NCI-H2227 (cell line): ENCODE results near the gene FAM131A.

ENCODE experiments used
- DNase-seq: peaks from one replicate; lab custom pipeline; 2025; ENCODE audit not compliant: unreplicated experiment; lab: John Stamatoyannopoulos, UW

Gene FAM131A

DNA sequence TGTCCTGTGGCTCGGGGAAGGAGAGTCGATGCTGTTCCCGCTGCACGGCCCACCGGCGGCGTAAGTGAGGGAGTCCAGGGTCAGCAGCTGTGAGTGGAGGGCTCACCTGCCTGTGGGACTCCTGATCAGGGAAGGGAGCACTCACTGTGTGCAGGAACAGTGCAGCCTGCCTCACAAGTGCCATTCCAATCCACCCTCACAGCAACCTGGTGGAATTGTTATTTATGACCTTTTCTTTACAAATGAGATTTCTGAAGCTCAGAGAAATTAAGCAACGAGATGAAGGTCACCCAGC, 51.5 kb downstream of the FAM131A start:
- DNase-seq, result no peak

DNA sequence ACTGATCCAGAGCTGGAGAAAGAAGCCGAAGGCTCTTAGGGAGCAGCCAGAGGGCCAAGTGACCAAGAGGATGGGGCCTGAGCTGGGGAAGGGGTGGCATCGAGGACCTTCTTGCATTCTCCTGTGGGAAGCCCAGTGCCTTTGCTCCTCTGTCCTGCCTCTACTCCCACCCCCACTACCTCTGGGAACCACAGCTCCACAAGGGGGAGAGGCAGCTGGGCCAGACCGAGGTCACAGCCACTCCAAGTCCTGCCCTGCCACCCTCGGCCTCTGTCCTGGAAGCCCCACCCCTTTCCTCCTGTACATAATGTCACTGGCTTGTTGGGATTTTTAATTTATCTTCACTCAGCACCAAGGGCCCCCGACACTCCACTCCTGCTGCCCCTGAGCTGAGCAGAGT, 52.0 kb downstream of the FAM131A start:
- no peak for DNase-seq

GRCh38 chr3:184389935-184390528, 52.6 kb downstream of the FAM131A start:
- no peak for DNase-seq

DNA sequence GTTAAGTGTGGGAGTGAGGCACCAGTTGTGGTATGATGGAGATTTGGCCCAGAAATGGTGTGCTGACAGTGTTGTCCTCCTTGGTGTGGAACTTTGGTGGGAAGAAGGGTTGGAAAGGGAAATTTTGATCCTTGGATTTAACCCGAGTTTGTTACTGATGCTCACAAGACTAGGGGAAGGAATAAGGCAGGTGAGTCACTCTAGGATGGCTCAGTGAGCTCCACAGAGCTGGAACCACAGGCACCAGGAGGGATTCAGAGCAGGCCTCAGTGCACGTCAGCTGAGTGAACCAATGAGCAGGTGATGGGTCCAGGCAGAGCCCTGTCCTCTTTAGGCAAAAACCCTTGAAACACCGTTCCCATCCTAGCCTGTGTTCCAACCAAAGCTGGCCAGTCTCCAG, 53.9 kb downstream of the FAM131A start:
- DNase-seq, result no peak

- no peak for DNase-seq
These were observed 57.9 kb downstream of the FAM131A start for GRCh38 chr3:184395320-184395660.
